ENCODE measurements around the gene SRL. TPM values are rescaled to one million over a fixed set of nuclear protein-coding genes. Genes with fewer than 3 reads are reported as not detected.

SRL gene
- total and polyA plus RNA-seq, 2 of the 4 experiments (the other 2 are of a cell fraction) = under 0.01 to 0.14 TPM

DNA sequence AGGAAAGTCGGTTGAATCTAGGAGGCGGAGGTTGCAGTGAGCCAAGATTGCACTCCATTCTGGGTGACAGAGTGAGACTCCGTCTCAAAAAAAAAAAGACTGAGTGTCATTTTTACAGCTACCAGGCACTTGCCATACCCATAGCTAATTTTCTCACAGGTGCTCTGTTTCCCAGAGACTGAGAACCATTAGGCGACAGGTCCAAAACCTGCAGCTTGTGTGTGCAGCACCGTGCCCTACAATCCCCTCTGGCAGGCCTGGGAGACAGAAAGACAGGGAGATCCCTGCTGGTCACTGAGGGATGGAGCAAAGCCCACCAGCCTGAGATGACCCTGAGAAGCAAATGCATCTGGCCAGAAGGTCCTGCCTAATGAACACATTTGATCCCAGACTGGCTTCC lies 28.2 kb upstream of the SRL start:
- Histone ChIP-seq H2AK5ac (ENCODE audit: low read depth, low read length) (peak overlapping the region; percentile 37; the same call in 1 of the 2 replicates), H3K56ac (ENCODE audit: extremely low read depth, insufficient read depth, low read length) (no peak overlapping the region), H4K20me1 (ENCODE audit: insufficient read depth, low read length) (peaks cover 3% of the 10 kb centered on the region; the same call in 1 of the 2 replicates), H2BK20ac (ENCODE audit: low read depth, low read length) (no peak overlapping the region; the same call in 1 of the 2 replicates), H3K79me1 (ENCODE audit: low read depth in 1 of 2, low read length in 2 of 2) (peaks cover 23 to 48% of the 10 kb centered on the region in 2 experiments), H4K5ac (ENCODE audit: low read depth, low read length) (no peak overlapping the region), H2AK9ac (replicated peaks; ENCODE audit: low read depth, low read length, poor library complexity) (peak overlapping the region; percentile 19), H3K4me3 (ENCODE audit: insufficient read depth, low read depth, low read length) (no peak overlapping the region), H3K23ac (ENCODE audit: low read depth, low read length) (no peak overlapping the region), H2AFZ (replicated peaks; ENCODE audit: low read length, poor library complexity) (no peak overlapping the region), H3K27ac (ENCODE audit: insufficient read depth, low read length) (no peak overlapping the region), H4K91ac (ENCODE audit: insufficient read depth, low read depth, low read length) (no peak overlapping the region), H3K27me3 (ENCODE audit: control insufficient read depth, insufficient read depth, low read length) (no peaks in the 10 kb centered on the region), H3K36me3 (ENCODE audit: control insufficient read depth, insufficient read depth, low read length) (no peaks in the 10 kb centered on the region), H3K9ac (ENCODE audit: low read depth, low read length) (no peak overlapping the region), H3K4ac (ENCODE audit: low read depth, low read length) (no peak overlapping the region; the same call in 1 of the 2 replicates), H3K9me3 (ENCODE audit: control insufficient read depth, insufficient read depth, low read length) (no peaks in the 10 kb centered on the region), H3K14ac (replicated peaks; ENCODE audit: low read depth, low read length) (no peak overlapping the region), H3K4me1 (ENCODE audit: control insufficient read depth, insufficient read depth, low read length) (no peaks in the 10 kb centered on the region), H2BK5ac (ENCODE audit: low read depth, low read length, poor library complexity, severe bottlenecking) (no peak overlapping the region), H4K8ac (ENCODE audit: low read depth in 2 of 2, low read length in 2 of 2) (0 out of 4 replicates have a peak overlapping the region, but pooled peaks of 1 of the 2 experiments have one; percentile 12), H3K4me2 (ENCODE audit: low read depth, low read length) (no peak overlapping the region), H2BK15ac (ENCODE audit: low read depth, low read length) (no peak overlapping the region), H3K9me1 (ENCODE audit: insufficient read depth, low read length) (peaks cover 4% of the 10 kb centered on the region), H2BK120ac (ENCODE audit: low read depth, low read length) (no peak overlapping the region), H3K18ac (ENCODE audit: low read depth, low read length) (no peak overlapping the region)
- ChIA-PET POLR2A (ENCODE audit: unreplicated experiment) (no interaction called here), CTCF (interaction anchor here (0.6 to 1.5 kb wide), 2 partner anchors 8 to 110 kb away, joined by 3 to 5 read pairs; no protein-coding TSS in a partner anchor)
- DNase-seq (no peak), ATAC-seq (ENCODE audit: low read depth) (no peak)
- no CpG with 5 or more reads among the region's 5 CpGs for WGBS, 2 experiments (ENCODE audit: extremely low coverage in 2 of 2, insufficient read length in 1 of 2)
- in situ Hi-C loops (cut with MboI; ENCODE audit: low sequenced_read_pairs) (no loop called here), intact Hi-C loops (cut with micrococcal nuclease) (loop anchor here (5.0 kb wide), 2 partner anchors 47 to 132 kb away; partner anchors contain the start of gene GLIS2), dilution Hi-C loops (cut with HindIII; ENCODE audit: low sequenced_read_pairs, unreplicated experiment) (no loop called here)
- TF ChIP-seq NFE2L2 (IDR thresholded peaks at IDR 0.05; ENCODE audit: low read depth, low read length) = no peak
- no peak for TF ChIP-seq CHD1 (IDR thresholded peaks at IDR 0.05; ENCODE audit: low read depth, low read length)
- TF ChIP-seq, protein P1, sequence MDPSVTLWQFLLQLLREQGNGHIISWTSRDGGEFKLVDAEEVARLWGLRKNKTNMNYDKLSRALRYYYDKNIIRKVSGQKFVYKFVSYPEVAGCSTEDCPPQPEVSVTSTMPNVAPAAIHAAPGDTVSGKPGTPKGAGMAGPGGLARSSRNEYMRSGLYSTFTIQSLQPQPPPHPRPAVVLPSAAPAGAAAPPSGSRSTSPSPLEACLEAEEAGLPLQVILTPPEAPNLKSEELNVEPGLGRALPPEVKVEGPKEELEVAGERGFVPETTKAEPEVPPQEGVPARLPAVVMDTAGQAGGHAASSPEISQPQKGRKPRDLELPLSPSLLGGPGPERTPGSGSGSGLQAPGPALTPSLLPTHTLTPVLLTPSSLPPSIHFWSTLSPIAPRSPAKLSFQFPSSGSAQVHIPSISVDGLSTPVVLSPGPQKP (IDR thresholded peaks at IDR 0.05; ENCODE audit: borderline replicate concordance, low read depth, low read length) = no peak
- TF ChIP-seq, protein P2, sequence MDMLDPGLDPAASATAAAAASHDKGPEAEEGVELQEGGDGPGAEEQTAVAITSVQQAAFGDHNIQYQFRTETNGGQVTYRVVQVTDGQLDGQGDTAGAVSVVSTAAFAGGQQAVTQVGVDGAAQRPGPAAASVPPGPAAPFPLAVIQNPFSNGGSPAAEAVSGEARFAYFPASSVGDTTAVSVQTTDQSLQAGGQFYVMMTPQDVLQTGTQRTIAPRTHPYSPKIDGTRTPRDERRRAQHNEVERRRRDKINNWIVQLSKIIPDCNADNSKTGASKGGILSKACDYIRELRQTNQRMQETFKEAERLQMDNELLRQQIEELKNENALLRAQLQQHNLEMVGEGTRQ (IDR thresholded peaks at IDR 0.05; ENCODE audit: low read depth, low read length) = no peak
- TF ChIP-seq CEBPB (IDR thresholded peaks at IDR 0.05; ENCODE audit: low read depth, low read length) = no peak
- no peak for TF ChIP-seq SMC3 (IDR thresholded peaks at IDR 0.05; ENCODE audit: low read depth, low read length)
- TF ChIP-seq POLR2A (IDR thresholded peaks at IDR 0.05; ENCODE audit: low read depth, low read length) = no peak
- TF ChIP-seq RFX5 (IDR thresholded peaks at IDR 0.05; ENCODE audit: low read depth, low read length) = no peak
- TF ChIP-seq FOS (IDR thresholded peaks at IDR 0.05; ENCODE audit: low read depth, low read length) = no peak
- BruUV-seq (replicated peaks) = no TSS peak
